ENCODE data around the gene MICAL3. TPM values are rescaled to one million over a fixed set of nuclear protein-coding genes. Genes with fewer than 3 reads are reported as not detected.
"Not testable (repeated sequence)": the region's sequence is repeated elsewhere in the genome, so short reads cannot be mapped to it uniquely, and the experiment has no call there.

MICAL3 gene
- total RNA-seq, 1 donor from 2014 or later: 36.9 TPM

- no peak for DNase-seq (ENCODE audit: low spot score in 2 of 2)
Measured at GRCh38 chr22:17767233-17768065, 256.9 kb downstream of the MICAL3 start.

GRCh38 chr22:17764852-17765251 is 259.5 kb downstream of the MICAL3 start:
- H3K4me1 ChIP-seq; DNase-seq (ENCODE audit: low spot score in 2 of 2); H3K4me3 ChIP-seq; H3K9me3 ChIP-seq; H3K27me3 ChIP-seq; H3K27ac ChIP-seq; intact Hi-C loops (cut with DNase I); H3K36me3 ChIP-seq: not testable (repeated sequence)

More at GRCh38 chr22:17767233-17768065, 256.9 kb downstream of the MICAL3 start:
- no peaks in the 10 kb centered on the region for H3K27me3 ChIP-seq
- TF ChIP-seq CTCF (IDR thresholded peaks at IDR 0.05): no peak
- H3K27ac ChIP-seq: no peak overlapping the region
- intact Hi-C loops (cut with DNase I): no loop called here
- H3K36me3 ChIP-seq: no peaks in the 10 kb centered on the region
- H3K9me3 ChIP-seq: no peaks in the 10 kb centered on the region
- no peak overlapping the region for H3K4me3 ChIP-seq
- no peaks in the 10 kb centered on the region for H3K4me1 ChIP-seq

- Histone ChIP-seq H3K36me3 (no peaks in the 10 kb centered on the region), H3K4me3 (no peak overlapping the region), H3K4me1 (no peaks in the 10 kb centered on the region), H3K27me3 (no peaks in the 10 kb centered on the region), H3K27ac (no peak overlapping the region), H3K9me3 (no peaks in the 10 kb centered on the region)
- DNase-seq (ENCODE audit: low spot score in 2 of 2): no peak
- intact Hi-C loops (cut with DNase I): no loop called here
- no peak for TF ChIP-seq CTCF (IDR thresholded peaks at IDR 0.05)
Measured at GRCh38 chr22:17764036-17764435, 260.3 kb downstream of the MICAL3 start.

- intact Hi-C loops (cut with DNase I); H3K36me3 ChIP-seq; H3K4me3 ChIP-seq: not testable (repeated sequence)
Measured at GRCh38 chr22:17763442-17763841, 260.9 kb downstream of the MICAL3 start.

GRCh38 chr22:17761138-17761488 is 263.2 kb downstream of the MICAL3 start:
- intact Hi-C loops (cut with DNase I): no loop called here
- TF ChIP-seq CTCF (IDR thresholded peaks at IDR 0.05): no peak
- Histone ChIP-seq H3K27me3 (no peaks in the 10 kb centered on the region), H3K4me1 (no peaks in the 10 kb centered on the region), H3K9me3 (no peaks in the 10 kb centered on the region), H3K4me3 (no peak overlapping the region), H3K27ac (no peak overlapping the region), H3K36me3 (no peaks in the 10 kb centered on the region)
- no peak for DNase-seq (ENCODE audit: low spot score in 2 of 2)

More at GRCh38 chr22:17763442-17763841, 260.9 kb downstream of the MICAL3 start:
- not testable (repeated sequence) for H3K27me3 ChIP-seq; H3K4me1 ChIP-seq; H3K9me3 ChIP-seq; H3K27ac ChIP-seq; DNase-seq (ENCODE audit: low spot score in 2 of 2)

- Histone ChIP-seq H3K36me3 (no peaks in the 10 kb centered on the region), H3K9me3 (no peaks in the 10 kb centered on the region), H3K4me3 (no peak overlapping the region), H3K27me3 (no peaks in the 10 kb centered on the region), H3K4me1 (no peaks in the 10 kb centered on the region), H3K27ac (no peak overlapping the region)
- intact Hi-C loops (cut with DNase I): no loop called here
- DNase-seq (ENCODE audit: low spot score in 2 of 2): no peak
- no peak for TF ChIP-seq CTCF (IDR thresholded peaks at IDR 0.05)
Measured at GRCh38 chr22:17754233-17754925, 270.0 kb downstream of the MICAL3 start.

All from ascending aorta (tissue), 2 donors.